KMS-11 (cell line): ENCODE data around the gene TIMP1.

Source experiments
- H2AFZ ChIP-seq: fragments of 200-600 bp; sonication (generic); 2 replicates; pipeline ENCODE4 v1.6.1; 2016; ENCODE audit warnings: antibody characterized with exemption, mixed run types, low read depth
- H3K27ac ChIP-seq: fragments of 200-600 bp; sonication (generic); 2 replicates; pipeline ENCODE4 v1.6.1; 2016; ENCODE audit warnings: mild to moderate bottlenecking, mixed run types
- H3K27me3 ChIP-seq: fragments of 200-600 bp; sonication (generic); 2 replicates; pipeline ENCODE4 v1.6.1; 2017; ENCODE audit warnings: mild to moderate bottlenecking, low read depth, mixed run types, moderate library complexity; ENCODE audit not compliant: insufficient read depth
- H3K36me3 ChIP-seq: fragments of 200-600 bp; sonication (generic); 2 replicates; pipeline ENCODE4 v1.6.1; 2017; ENCODE audit warnings: mild to moderate bottlenecking, mixed run types; ENCODE audit not compliant: insufficient read depth
- H3K4me1 ChIP-seq: fragments of 200-600 bp; sonication (generic); 2 replicates; pipeline ENCODE4 v1.6.1; 2016; ENCODE audit warnings: mild to moderate bottlenecking, low read depth, mixed run types; ENCODE audit not compliant: poor library complexity, severe bottlenecking
- H3K4me2 ChIP-seq: fragments of 200-600 bp; sonication (generic); 2 replicates; pipeline ENCODE4 v1.7.0; 2016; ENCODE audit warnings: mild to moderate bottlenecking, mixed run types
- H3K4me3 ChIP-seq: fragments of 200-600 bp; sonication (generic); IDR thresholded peaks from 2 replicates; pipeline ENCODE4 v1.6.1; 2017; ENCODE audit warnings: low read depth, low read length, mixed read lengths; ENCODE audit not compliant: insufficient read depth
- H3K79me2 ChIP-seq: fragments of 200-600 bp; sonication (generic); 2 replicates; pipeline ENCODE4 v1.6.1; 2016; ENCODE audit warnings: low read depth, mixed run types; ENCODE audit not compliant: insufficient read depth
- H3K9ac ChIP-seq: fragments of 200-600 bp; sonication (generic); 2 replicates; pipeline ENCODE4 v1.6.1; 2016; ENCODE audit warnings: mild to moderate bottlenecking, mixed run types
- H4K20me1 ChIP-seq: fragments of 200-600 bp; sonication (generic); 2 replicates; pipeline ENCODE4 v1.6.1; 2016; ENCODE audit warnings: mild to moderate bottlenecking, mixed run types; ENCODE audit not compliant: insufficient read depth
- TF ChIP-seq, protein P1 (sequence below): fragments of 200-600 bp; sonication (generic); conservative IDR thresholded peaks from 2 replicates; pipeline ENCODE4 v1.6.1; 2017; ENCODE audit warnings: low read depth, mild to moderate bottlenecking, antibody characterized with exemption, low read length, moderate library complexity, mixed read lengths

The TIMP1 gene

DNA sequence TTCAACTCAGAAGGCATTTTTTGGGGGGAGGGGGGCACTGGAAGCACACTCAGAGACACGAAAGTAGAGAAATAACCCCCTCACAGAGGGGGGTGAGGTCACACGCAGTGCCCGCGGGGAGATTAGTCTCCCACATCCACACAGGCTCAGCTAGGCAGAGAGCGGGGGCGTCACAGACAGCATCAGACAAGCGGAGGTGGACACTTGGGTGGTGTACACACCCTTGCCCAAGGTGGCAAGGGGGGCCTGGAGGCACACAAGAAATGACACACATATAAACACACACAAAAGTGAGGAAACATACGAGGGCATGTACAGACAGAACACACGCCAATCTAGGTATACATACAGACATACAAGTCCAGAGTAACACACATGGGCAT lies 38.1 kb downstream of the TIMP1 start:
- Histone ChIP-seq H3K36me3 (no peaks in the 10 kb centered on the region), H3K79me2 (no peaks in the 10 kb centered on the region), H4K20me1 (no peaks in the 10 kb centered on the region), H2AFZ (no peak overlapping the region), H3K4me2 (no peak overlapping the region), H3K27ac (no peak overlapping the region), H3K9ac (no peak overlapping the region), H3K27me3 (no peaks in the 10 kb centered on the region), H3K4me1 (no peaks in the 10 kb centered on the region), H3K4me3 (no peak overlapping the region)
- TF ChIP-seq, protein P1, sequence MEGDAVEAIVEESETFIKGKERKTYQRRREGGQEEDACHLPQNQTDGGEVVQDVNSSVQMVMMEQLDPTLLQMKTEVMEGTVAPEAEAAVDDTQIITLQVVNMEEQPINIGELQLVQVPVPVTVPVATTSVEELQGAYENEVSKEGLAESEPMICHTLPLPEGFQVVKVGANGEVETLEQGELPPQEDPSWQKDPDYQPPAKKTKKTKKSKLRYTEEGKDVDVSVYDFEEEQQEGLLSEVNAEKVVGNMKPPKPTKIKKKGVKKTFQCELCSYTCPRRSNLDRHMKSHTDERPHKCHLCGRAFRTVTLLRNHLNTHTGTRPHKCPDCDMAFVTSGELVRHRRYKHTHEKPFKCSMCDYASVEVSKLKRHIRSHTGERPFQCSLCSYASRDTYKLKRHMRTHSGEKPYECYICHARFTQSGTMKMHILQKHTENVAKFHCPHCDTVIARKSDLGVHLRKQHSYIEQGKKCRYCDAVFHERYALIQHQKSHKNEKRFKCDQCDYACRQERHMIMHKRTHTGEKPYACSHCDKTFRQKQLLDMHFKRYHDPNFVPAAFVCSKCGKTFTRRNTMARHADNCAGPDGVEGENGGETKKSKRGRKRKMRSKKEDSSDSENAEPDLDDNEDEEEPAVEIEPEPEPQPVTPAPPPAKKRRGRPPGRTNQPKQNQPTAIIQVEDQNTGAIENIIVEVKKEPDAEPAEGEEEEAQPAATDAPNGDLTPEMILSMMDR, result no peak

DNA sequence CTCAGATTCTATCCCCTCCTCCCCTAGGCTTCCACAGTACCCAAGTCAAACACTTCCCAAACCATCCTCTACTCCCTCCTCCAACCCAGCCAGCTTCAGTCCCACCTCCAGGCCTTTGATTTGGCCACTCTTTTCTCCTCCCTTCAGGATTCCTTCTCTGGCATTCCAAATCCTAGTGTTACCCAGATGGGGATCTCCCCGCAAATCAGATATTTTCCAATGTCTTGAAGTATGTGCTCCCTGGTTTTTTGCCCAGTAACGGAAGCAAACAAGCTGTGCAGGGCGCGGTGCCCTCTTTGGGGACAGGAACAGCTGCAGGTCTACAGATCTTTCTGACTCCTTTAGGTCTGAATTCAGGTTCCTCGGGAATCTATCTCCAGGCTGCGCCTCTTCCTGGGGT lies 39.6 kb downstream of the TIMP1 start:
- no peaks in the 10 kb centered on the region for H4K20me1 ChIP-seq
- H3K4me1 ChIP-seq, result no peaks in the 10 kb centered on the region
- H3K27ac ChIP-seq, result no peak overlapping the region
- no peak overlapping the region for H2AFZ ChIP-seq
- no peaks in the 10 kb centered on the region for H3K27me3 ChIP-seq
- no peaks in the 10 kb centered on the region for H3K79me2 ChIP-seq
- TF ChIP-seq, protein P1, result no peak
- H3K9ac ChIP-seq, result no peak overlapping the region
- H3K36me3 ChIP-seq, result no peaks in the 10 kb centered on the region
- no peak overlapping the region for H3K4me3 ChIP-seq
- no peak overlapping the region for H3K4me2 ChIP-seq

DNA sequence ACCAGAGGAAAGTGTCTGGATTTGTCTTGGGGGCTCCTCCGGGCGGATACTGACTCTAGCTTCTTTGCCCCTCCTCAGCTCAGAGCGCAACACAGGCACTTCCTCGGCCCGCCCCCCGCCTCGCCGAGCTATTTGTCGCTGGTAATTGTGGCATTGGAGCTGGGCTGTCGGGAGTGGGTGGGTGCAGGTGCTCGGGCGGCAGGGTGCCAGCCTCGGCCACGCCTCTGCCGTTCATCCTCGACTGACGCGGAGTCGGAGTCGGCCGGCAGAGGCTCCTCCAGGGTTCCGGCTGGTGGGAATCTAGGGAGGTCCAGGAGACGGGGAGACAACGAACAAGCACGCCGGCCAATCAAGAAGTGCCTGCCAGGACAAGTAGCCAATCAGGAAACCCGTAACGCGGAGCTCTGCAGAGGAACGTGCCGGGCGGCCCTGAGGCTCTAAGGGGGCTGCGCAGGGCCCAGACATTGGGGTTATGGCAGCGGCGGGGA lies 41.3 kb downstream of the TIMP1 start:
- no peaks in the 10 kb centered on the region for H3K27me3 ChIP-seq
- TF ChIP-seq, protein P1, result no peak
- peaks cover 2% of the 10 kb centered on the region for H3K4me1 ChIP-seq
- no peak overlapping the region for H3K4me2 ChIP-seq
- H3K4me3 ChIP-seq, result no peak overlapping the region
- no peaks in the 10 kb centered on the region for H3K79me2 ChIP-seq
- no peaks in the 10 kb centered on the region for H3K36me3 ChIP-seq
- H3K9ac ChIP-seq, result no peak overlapping the region
- no peak overlapping the region for H2AFZ ChIP-seq
- no peaks in the 10 kb centered on the region for H4K20me1 ChIP-seq
- H3K27ac ChIP-seq, result no peak overlapping the region

DNA sequence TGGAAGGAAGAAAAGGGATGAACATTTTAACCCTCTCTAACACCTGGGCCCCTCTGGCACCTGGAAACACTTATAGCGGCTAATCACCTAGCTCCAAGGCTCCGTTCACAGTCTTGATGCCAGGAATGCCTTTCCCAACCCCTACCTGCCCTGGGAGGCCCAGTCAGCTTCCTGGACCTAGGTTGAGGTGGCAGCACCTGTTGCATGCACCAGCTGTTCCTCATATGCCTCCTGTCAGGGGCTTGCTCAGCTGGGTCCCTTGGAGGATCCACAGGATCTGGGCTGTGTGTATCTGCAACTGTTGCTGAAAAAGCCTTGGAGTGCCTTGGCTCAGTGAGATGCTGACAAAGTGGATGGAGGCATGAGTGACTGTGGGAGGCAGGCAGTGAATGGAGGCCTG lies 43.1 kb downstream of the TIMP1 start:
- H3K36me3 ChIP-seq, result no peaks in the 10 kb centered on the region
- no peak overlapping the region for H3K27ac ChIP-seq
- no peak overlapping the region for H3K9ac ChIP-seq
- peaks cover 8% of the 10 kb centered on the region for H3K4me1 ChIP-seq
- no peak overlapping the region for H3K4me3 ChIP-seq
- H3K79me2 ChIP-seq, result no peaks in the 10 kb centered on the region
- H2AFZ ChIP-seq, result no peak overlapping the region
- H3K27me3 ChIP-seq, result no peaks in the 10 kb centered on the region
- H3K4me2 ChIP-seq, result no peak overlapping the region
- TF ChIP-seq, protein P1, result no peak
- H4K20me1 ChIP-seq, result no peaks in the 10 kb centered on the region

DNA sequence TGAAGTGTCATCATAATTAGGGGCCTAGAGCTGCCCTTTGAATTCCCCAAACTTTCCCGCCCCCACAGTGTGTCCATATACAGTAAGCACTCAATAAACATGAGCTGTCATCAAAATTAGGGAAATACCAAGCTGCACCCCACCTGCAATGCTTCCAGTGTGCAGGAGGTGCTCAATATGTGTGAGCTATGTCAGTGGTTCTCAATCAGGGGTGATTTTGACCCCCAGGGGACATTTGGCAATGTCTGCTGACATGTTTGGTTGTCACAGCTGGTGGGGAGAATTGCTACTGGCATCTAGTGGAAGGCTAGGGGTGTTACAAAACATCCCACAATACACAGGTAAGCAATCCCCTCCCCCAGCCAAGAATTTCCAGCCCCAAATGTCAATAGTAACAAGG lies 46.7 kb downstream of the TIMP1 start:
- no peak overlapping the region for H2AFZ ChIP-seq
- H3K36me3 ChIP-seq, result no peaks in the 10 kb centered on the region
- no peaks in the 10 kb centered on the region for H3K79me2 ChIP-seq
- H3K4me3 ChIP-seq, result no peak overlapping the region
- no peak overlapping the region for H3K4me2 ChIP-seq
- H3K27ac ChIP-seq, result no peak overlapping the region
- no peaks in the 10 kb centered on the region for H4K20me1 ChIP-seq
- H3K9ac ChIP-seq, result no peak overlapping the region
- H3K4me1 ChIP-seq, result peaks cover 8% of the 10 kb centered on the region
- TF ChIP-seq, protein P1, result no peak
- no peaks in the 10 kb centered on the region for H3K27me3 ChIP-seq
